Frontal cortex (tissue), 4 donors: Measurements from ENCODE around the gene HOXB5. TPM values are rescaled to one million over a fixed set of nuclear protein-coding genes. Genes with fewer than 3 reads are reported as not detected.
A peak's percentile ranks its signal among the peaks of the same experiment; 100 is the strongest.

Experiments
- DNase-seq, 2 donors: peaks; one replicate each; pipeline ENCODE4 v3.0.0; 2012; ENCODE audit warnings: low spot score in 2 of 2
- FAIRE-seq: peaks from 2 replicates; lab custom pipeline; 2012; peaks lifted over from hg19 to GRCh38; lab: Jason Lieb, UNC
- total RNA-seq: library from RNA; depleted of rRNA; stranded (reverse); fragments of >200 nt; gene quantifications from one replicate; pipeline ENCODE4 v1.2.3, GENCODE V29; 2014
- donor health status: control.
- donor health status: control.
- donor health status: control.

Gene HOXB5
- total RNA-seq, 1 donor from 2014 or later: not detected

- DNase-seq (peak; percentile 93 to 99), FAIRE-seq (no peak)
Measured at GRCh38 chr17:48618256-48618896, 24.8 kb upstream of the HOXB5 start.

DNA sequence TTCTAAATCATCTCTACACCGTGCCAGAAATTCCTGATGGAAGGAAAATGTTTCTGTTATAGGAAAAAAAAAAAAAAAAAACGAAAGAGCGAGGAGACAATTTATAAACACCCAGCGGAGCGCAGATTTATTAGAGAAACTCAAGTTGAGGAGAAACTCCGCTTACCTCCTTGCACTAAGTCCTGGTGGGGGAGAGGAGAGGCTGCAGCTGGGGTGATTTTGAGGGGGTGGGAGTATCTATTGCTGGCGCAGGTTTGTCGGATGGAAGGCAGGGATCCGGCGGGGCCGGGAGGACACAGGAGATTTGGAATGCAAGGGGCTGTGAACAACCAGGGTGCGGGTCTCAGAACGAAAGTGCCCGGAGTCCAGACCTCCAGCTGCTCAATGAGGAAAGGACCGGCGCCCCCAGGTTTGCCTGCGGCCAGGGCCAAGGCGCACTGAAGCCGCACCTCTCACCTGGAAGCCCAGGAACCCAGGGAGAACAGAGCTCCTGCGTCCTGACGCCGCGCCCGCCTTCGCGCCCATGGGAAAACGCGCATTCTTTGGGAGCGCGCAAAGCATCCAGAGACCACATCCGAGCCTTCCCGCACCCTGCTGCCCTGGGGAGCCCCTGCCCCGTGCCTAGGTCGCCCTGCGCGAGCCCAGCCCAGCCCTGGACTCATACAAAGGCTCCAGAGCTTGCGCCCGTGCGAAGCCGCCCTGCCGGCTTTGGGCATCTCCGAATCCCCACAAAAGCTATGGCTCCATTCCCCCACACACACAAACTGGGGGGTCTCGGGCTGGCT, 24.1 kb upstream of the HOXB5 start:
- DNase-seq (no peak), FAIRE-seq (no peak)

- FAIRE-seq: no peak
- DNase-seq: no peak
Measured at GRCh38 chr17:48616717-48617470, 23.3 kb upstream of the HOXB5 start.

DNA sequence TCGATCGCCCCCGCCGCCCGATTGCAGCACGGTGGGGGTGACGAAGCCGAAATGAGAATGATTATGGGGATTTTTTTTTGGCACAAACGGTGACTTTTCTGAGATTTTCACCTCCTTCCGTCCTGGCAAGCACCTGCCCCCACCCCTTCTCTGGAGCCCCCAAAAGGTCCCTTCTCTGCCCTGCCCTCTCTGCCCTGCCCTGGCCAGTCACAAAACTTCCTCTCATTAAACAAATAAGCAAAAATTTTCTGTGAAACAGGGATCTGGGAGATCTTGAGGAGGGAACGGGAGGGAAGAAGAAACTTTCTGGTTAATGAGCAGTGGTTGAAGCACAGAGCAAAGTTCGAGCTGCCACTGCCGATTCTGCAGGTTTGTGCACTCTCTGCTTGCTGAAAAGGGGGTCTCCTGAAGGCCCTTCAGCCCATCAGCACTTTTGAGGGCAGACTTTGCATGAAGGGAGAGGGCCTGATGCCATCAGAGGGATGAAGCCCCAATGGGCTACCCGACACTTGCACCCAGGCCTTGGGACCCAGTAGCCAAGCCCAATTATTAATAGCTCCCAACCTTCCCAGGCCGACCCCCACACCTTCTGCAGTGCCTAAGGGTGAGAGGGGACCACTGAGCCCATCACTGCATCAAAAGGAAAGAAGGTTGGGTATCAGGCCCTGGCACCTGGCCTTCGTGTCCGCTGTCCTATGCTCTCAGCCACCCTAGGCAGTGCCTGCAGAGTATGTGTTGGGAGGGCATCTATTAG, 22.6 kb upstream of the HOXB5 start:
- FAIRE-seq: no peak

DNA sequence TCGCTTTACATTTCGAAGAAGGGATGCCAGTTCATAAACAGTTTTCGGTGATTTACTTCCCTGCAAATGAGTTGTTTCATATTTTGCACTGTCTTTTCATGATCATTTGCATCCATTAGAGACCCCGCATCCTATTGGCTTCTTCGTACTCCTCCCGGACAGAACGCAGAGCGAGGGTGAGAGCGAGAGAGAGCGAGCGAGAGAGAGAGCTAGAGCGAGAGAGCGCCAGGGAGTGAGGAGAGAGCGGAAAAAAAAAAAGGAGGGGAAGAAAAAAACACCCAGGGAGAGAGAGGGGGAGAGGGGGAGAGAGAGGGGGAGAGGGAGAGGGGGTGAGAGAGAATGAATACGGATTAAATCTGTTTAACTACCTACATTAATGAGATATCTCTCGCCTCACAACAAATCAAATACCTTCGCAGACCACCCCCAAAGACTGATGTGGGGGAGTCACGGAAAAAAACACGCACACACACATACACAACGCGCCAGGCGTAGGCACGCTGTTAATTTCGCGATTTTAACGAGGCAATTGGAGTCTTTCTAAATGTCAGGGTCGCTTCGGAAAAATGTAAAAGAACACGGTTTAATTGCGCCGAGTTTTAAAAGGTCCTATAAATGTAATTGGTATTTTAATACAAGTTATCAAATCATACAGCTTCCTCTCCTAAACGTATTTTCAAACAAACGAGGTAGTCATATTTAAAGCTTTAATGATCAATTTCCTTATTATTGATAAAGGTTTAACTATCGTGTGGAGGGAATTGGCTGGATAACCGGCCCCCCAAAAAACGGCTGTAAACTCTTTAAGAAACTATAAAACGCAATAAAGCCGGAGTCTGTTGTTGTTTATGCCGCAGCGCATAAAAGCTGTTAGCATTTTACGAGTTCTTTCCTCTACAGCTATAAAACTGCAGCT, 21.7 kb upstream of the HOXB5 start, which contains the start of gene HOXB8:
Gene HOXB8 (minus strand): TSS at position 246 of the 916 bp plus-strand sequence. CDS start 588 bp downstream, outside the sequence.
- no peak for FAIRE-seq
- no peak for DNase-seq

More for the DNA sequence above, 22.6 kb upstream of the HOXB5 start:
- DNase-seq: no peak

GRCh38 chr17:48613862-48614694, 20.5 kb upstream of the HOXB5 start:
- no peak for DNase-seq
- FAIRE-seq: no peak

DNA sequence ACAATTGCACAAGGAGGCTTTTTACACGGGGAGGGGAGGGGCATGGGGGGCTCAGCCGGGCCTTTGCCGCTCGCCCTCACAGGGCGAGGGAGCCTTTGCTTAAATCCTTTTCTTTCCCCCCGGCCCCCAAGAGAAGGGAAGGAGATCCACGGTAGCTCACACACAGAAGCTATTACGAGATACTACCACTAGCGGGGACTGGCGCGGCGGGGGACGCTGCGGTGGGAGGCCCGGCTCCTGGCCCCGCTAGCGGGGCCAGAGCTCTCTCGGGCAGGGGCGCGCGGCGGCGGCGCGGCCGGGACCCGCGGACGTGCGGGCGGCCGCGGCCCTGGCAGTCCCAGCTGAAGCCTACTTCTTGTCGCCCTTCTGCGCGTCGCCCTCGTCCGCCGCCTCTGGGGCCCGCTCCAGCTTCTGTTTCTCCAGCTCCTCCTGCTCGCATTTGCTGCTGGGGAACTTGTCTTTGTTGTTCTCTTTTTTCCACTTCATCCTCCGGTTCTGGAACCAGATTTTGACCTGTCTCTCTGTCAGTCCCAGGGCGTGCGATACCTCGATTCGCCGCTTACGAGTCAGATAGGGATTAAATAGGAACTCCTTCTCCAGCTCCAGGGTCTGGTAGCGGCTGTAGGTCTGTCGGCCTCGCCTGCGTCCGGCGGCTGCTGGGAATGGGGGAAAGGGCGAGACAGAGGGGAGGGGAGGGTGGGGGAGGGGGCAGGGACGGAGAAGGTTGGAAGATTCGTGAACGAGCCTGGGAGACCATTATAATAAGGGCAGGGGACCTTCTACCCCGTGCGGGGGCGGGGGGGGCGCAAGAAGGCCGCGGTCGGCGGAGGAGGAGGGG, 19.5 kb upstream of the HOXB5 start:
- FAIRE-seq (no peak), DNase-seq (no peak)

DNA sequence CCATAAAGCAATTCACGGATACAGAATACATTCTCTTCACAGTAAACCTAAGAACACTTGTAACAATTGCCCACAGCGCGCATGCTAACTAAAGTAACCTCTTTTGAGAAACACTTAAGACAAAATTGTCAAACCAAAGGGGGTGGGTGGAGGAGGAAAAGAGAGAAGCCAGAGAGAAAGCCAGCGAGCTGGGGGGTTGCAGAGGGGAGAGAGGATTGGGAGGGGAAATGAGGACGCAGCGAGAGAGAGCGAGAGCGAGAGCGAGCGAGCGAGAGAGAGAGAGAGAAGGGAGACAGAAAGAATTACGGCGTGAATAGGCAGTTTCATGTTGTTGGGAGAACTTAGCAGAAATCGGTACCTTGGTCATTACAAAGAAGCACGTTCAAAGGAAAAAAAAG, 18.9 kb upstream of the HOXB5 start:
- DNase-seq (no peak), FAIRE-seq (no peak)

DNA sequence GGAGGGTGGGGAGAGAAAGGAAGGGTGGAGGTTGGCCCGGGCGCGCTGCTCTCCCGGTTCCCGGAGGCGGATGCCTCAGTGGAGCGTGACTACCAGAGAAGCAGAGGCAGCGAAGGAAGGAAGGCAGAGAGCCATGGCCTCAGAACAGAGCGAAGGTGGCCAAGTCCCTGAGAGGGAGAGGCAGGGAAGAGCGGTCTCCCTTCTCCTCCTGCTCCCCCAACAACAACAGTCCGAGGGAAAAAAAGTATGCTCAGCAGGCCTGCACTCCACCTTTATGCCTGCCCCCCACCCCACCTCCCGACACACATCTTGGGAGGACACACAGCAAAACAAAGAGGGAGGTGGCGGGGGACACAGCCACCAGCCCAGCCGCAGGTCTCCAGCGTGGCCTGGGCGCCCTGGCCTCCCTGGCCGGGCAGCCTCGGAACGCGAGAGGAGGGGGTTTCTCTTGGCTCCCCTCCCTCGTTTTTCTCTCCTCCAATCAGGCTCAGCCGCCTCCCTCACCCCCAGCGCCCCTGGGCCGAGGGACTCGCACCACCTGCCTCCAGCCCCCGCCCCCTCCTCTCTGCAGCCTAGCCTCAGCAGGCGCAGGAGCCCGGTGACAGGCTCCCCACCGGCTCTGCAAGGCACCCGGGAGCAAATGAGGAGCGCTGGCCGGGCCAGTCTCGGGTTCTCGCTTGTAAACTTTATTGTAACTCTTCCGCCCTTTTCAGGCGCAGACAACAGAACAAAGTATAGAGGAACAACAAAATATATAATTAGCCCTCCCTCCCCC, 18.3 kb upstream of the HOXB5 start:
- FAIRE-seq (no peak), DNase-seq (no peak)

- DNase-seq (no peak), FAIRE-seq (no peak)
Measured at GRCh38 chr17:48611213-48611612, 17.6 kb upstream of the HOXB5 start.

- FAIRE-seq (no peak), DNase-seq (peak in 1 of 2 donors; percentile 63)
Measured at GRCh38 chr17:48610282-48611211, 17.0 kb upstream of the HOXB5 start, which contains the start of gene HOXB7. TSS of gene HOXB7 (minus strand) at chr17:48611017. CDS start at chr17:48610918, 99 bp downstream.

- DNase-seq: no peak
- no peak for FAIRE-seq
Measured at GRCh38 chr17:48609759-48610281, 16.2 kb upstream of the HOXB5 start.

DNA sequence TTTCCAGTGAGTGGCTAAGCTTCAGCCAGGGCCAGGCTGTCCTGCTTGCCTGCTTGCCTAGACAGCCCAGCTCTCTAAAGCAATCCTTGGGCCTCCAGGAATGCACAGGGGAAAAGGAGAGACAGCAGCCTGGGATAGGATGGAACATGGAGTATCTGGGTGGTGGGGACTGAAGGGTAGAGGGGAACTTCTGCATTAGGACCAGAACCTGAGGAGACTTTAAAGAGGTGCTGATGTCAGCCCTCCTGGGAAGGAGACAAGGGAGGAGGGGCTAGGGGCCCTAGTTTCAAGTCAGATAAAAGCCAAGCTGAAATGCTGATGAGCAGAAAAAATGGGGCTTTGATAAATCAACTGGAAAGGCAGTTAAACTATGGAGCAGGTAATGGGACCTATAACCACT, 15.5 kb upstream of the HOXB5 start:
- no peak for FAIRE-seq

GRCh38 chr17:48608494-48608834, 14.9 kb upstream of the HOXB5 start:
- FAIRE-seq (no peak), DNase-seq (no peak)

More for the DNA sequence above, 15.5 kb upstream of the HOXB5 start:
- no peak for DNase-seq
